ENCODE measurements around the gene SPATA31C1. TPM values are rescaled to one million over a fixed set of nuclear protein-coding genes. Genes with fewer than 3 reads are reported as not detected.

The SPATA31C1 gene
- total and polyA plus RNA-seq, 12 donors: not detected

- no peak for TF ChIP-seq CTCF (IDR thresholded peaks at IDR 0.05)
- WGBS, 2 donors: 85 to 87% methylated on average over 7 of the region's 7 CpGs
- Histone ChIP-seq H3K9me3 (peaks cover 0 to 16% (median 4%) of the 10 kb centered on the region in 11 donors), H3K27ac (no peak overlapping the region), H3K36me3 (no peaks in the 10 kb centered on the region), H3K4me1 (no peaks in the 10 kb centered on the region), H3K27me3 (peaks cover 0 to 6% (median 0%) of the 10 kb centered on the region in 7 donors), H3K4me3 (no peak overlapping the region)
- intact Hi-C loops (cut with DNase I): loop anchor here in 3 of 10 donors (10.0 kb wide), 1 partner anchor 617 kb away; no protein-coding TSS in a partner anchor
- ATAC-seq (no peak), DNase-seq (no peak)
These were observed 40.1 kb downstream of the SPATA31C1 start for GRCh38 chr9:87957839-87958238.

- 95 to 100% methylated on average over 1 of the region's 1 CpG for WGBS, 2 donors
- no peak overlapping the region for H3K27ac ChIP-seq
- intact Hi-C loops (cut with DNase I): loop anchor here in 3 of 10 donors (10.0 kb wide), 1 partner anchor 616 kb away; no protein-coding TSS in a partner anchor
- H3K9me3 ChIP-seq: peaks cover 0 to 16% (median 4%) of the 10 kb centered on the region in 11 donors
- ATAC-seq (no peak), DNase-seq (no peak)
- no peak for TF ChIP-seq CTCF (IDR thresholded peaks at IDR 0.05)
- peaks cover 0 to 6% (median 0%) of the 10 kb centered on the region in 7 donors for H3K27me3 ChIP-seq
- no peaks in the 10 kb centered on the region for H3K36me3 ChIP-seq
- H3K4me3 ChIP-seq: no peak overlapping the region
- H3K4me1 ChIP-seq: no peaks in the 10 kb centered on the region
These were observed 40.8 kb downstream of the SPATA31C1 start for GRCh38 chr9:87958591-87958990.

- H3K27me3 ChIP-seq: peaks cover 0 to 6% (median 0%) of the 10 kb centered on the region in 7 donors
- H3K9me3 ChIP-seq: peaks cover 0 to 16% (median 4%) of the 10 kb centered on the region in 11 donors
- DNase-seq: no peak
- no peak for ATAC-seq
- H3K27ac ChIP-seq: no peak overlapping the region
- WGBS, 2 donors: 24 to 32% methylated on average over 4 of the region's 4 CpGs
- no peak for TF ChIP-seq CTCF (IDR thresholded peaks at IDR 0.05)
- intact Hi-C loops (cut with DNase I): loop anchor here in 4 of 10 donors (10.0 kb wide), 1 partner anchor 615 kb away; no protein-coding TSS in a partner anchor
- no peak overlapping the region for H3K4me3 ChIP-seq
- H3K36me3 ChIP-seq: no peaks in the 10 kb centered on the region
- no peaks in the 10 kb centered on the region for H3K4me1 ChIP-seq
These were observed 42.3 kb downstream of the SPATA31C1 start for GRCh38 chr9:87959916-87960581.

- peaks cover 0 to 14% (median 4%) of the 10 kb centered on the region in 11 donors for H3K9me3 ChIP-seq
- DNase-seq (no peak), ATAC-seq (no peak)
- intact Hi-C loops (cut with DNase I): loop anchor here in 1 of 10 donors (10.0 kb wide), 1 partner anchor 611 kb away; no protein-coding TSS in a partner anchor
- WGBS, 2 donors: 74 to 80% methylated on average over 6 of the region's 6 CpGs
- H3K27ac ChIP-seq: no peak overlapping the region
- no peaks in the 10 kb centered on the region for H3K27me3 ChIP-seq
- peaks cover 0 to 19% (median 0%) of the 10 kb centered on the region in 9 donors for H3K36me3 ChIP-seq
- no peak for TF ChIP-seq CTCF (IDR thresholded peaks at IDR 0.05)
- H3K4me3 ChIP-seq: no peak overlapping the region
- no peaks in the 10 kb centered on the region for H3K4me1 ChIP-seq
These were observed 46.0 kb downstream of the SPATA31C1 start for GRCh38 chr9:87963770-87964169.
